Measurements from ENCODE around the gene MYDGF.

DNA sequence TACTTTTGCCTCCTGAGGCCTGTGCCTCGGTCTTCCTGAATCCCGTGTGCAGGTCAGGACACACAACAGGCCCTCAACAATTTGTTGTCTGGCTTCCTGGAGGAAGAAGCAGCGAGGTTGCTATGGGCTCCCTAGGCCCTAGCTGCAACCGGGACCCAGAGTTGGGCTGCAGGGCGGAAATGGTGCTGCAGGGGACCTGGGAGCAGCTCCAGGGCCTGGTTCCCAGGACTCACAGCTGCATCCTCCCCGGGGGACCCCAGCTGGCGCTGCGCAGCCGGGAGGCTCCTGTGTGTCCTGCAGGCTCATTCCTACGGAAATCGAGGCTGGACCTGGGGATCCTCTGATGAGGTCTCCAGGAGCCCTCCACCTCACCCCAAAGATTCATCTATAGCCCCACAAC, 31.8 kb downstream of the MYDGF start:
- TF ChIP-seq YY1 (tag by site-specific recombination; IDR thresholded peaks at IDR 0.05) = no peak
- TF ChIP-seq, protein P1, sequence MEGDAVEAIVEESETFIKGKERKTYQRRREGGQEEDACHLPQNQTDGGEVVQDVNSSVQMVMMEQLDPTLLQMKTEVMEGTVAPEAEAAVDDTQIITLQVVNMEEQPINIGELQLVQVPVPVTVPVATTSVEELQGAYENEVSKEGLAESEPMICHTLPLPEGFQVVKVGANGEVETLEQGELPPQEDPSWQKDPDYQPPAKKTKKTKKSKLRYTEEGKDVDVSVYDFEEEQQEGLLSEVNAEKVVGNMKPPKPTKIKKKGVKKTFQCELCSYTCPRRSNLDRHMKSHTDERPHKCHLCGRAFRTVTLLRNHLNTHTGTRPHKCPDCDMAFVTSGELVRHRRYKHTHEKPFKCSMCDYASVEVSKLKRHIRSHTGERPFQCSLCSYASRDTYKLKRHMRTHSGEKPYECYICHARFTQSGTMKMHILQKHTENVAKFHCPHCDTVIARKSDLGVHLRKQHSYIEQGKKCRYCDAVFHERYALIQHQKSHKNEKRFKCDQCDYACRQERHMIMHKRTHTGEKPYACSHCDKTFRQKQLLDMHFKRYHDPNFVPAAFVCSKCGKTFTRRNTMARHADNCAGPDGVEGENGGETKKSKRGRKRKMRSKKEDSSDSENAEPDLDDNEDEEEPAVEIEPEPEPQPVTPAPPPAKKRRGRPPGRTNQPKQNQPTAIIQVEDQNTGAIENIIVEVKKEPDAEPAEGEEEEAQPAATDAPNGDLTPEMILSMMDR (tag by site-specific recombination; IDR thresholded peaks at IDR 0.05) = no peak
- no peak for TF ChIP-seq ZNF211 (tag by site-specific recombination; IDR thresholded peaks at IDR 0.05; ENCODE audit: low read depth)
- TF ChIP-seq, protein P2, sequence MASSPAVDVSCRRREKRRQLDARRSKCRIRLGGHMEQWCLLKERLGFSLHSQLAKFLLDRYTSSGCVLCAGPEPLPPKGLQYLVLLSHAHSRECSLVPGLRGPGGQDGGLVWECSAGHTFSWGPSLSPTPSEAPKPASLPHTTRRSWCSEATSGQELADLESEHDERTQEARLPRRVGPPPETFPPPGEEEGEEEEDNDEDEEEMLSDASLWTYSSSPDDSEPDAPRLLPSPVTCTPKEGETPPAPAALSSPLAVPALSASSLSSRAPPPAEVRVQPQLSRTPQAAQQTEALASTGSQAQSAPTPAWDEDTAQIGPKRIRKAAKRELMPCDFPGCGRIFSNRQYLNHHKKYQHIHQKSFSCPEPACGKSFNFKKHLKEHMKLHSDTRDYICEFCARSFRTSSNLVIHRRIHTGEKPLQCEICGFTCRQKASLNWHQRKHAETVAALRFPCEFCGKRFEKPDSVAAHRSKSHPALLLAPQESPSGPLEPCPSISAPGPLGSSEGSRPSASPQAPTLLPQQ (tag by site-specific recombination; IDR thresholded peaks at IDR 0.05) = no peak
- no peak for TF ChIP-seq ZXDB (tag by site-specific recombination; IDR thresholded peaks at IDR 0.05)
- no peak for TF ChIP-seq ZNF221 (tag by site-specific recombination; IDR thresholded peaks at IDR 0.05; ENCODE audit: borderline replicate concordance)
- TF ChIP-seq ZNF747 (tag by site-specific recombination; IDR thresholded peaks at IDR 0.05) = no peak
- TF ChIP-seq, protein P3, sequence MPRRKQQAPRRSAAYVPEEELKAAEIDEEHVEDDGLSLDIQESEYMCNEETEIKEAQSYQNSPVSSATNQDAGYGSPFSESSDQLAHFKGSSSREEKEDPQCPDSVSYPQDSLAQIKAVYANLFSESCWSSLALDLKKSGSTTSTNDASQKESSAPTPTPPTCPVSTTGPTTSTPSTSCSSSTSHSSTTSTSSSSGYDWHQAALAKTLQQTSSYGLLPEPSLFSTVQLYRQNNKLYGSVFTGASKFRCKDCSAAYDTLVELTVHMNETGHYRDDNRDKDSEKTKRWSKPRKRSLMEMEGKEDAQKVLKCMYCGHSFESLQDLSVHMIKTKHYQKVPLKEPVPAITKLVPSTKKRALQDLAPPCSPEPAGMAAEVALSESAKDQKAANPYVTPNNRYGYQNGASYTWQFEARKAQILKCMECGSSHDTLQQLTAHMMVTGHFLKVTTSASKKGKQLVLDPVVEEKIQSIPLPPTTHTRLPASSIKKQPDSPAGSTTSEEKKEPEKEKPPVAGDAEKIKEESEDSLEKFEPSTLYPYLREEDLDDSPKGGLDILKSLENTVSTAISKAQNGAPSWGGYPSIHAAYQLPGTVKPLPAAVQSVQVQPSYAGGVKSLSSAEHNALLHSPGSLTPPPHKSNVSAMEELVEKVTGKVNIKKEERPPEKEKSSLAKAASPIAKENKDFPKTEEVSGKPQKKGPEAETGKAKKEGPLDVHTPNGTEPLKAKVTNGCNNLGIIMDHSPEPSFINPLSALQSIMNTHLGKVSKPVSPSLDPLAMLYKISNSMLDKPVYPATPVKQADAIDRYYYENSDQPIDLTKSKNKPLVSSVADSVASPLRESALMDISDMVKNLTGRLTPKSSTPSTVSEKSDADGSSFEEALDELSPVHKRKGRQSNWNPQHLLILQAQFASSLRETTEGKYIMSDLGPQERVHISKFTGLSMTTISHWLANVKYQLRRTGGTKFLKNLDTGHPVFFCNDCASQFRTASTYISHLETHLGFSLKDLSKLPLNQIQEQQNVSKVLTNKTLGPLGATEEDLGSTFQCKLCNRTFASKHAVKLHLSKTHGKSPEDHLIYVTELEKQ (tag by site-specific recombination; IDR thresholded peaks at IDR 0.05; ENCODE audit: borderline replicate concordance) = no peak
